GM21619 (cell line): ENCODE measurements around the gene NLGN1.

Source experiments
- ATAC-seq: cut with Tn5 transposase; IDR thresholded peaks from one replicate; pipeline ENCODE4 v1.9.1; 2021; ENCODE audit not compliant: unreplicated experiment

NLGN1 gene

GRCh38 chr3:173893835-173894234, 496.3 kb downstream of the NLGN1 start:
- no peak for ATAC-seq

DNA sequence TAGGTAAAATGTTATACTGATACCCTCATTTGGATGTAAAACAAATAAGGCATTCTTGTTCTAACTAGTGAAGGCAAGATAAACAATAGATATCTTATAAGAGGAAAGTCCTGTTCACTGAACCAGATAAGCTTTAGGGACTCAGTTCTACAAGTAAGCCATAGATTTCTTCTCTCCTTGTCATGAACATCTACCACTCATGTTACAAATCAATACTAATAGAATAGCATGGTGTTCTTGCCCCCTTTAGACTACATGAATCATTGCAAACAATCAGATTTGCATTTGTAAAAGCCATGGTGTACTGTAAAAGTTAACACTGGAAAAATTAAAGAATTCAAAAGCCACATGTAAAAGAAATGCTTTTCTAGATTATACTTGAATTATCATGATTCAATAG, 500.1 kb downstream of the NLGN1 start:
- ATAC-seq = no peak

GRCh38 chr3:173901649-173902048, 504.1 kb downstream of the NLGN1 start:
- no peak for ATAC-seq

- no peak for ATAC-seq
Observed at GRCh38 chr3:173902401-173902800, 504.9 kb downstream of the NLGN1 start.

- no peak for ATAC-seq
Observed at GRCh38 chr3:173902871-173903270, 505.3 kb downstream of the NLGN1 start.

- no peak for ATAC-seq
Observed at GRCh38 chr3:173905381-173905780, 507.8 kb downstream of the NLGN1 start.

DNA sequence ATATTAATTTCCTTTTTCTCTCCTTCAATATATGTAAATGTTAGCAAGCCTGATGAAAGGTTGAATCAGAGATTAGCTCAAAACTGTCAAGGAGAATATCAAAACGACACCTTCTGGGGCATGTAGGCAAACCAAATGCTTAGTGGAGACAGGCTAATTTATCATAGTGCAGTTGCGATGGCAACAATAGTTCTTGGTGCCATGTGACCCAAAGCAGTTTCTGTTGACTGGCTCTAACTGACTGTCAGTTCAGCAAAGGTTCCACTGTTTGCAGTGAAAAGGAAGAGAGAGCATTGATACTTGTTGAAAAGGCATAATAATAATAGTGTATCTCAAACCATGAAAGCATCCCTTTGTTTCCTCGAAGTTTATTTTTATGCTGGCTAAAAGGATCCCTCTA, 513.9 kb downstream of the NLGN1 start:
- no peak for ATAC-seq

- ATAC-seq = no peak
Observed at GRCh38 chr3:173912126-173912525, 514.6 kb downstream of the NLGN1 start.

- ATAC-seq = no peak
Observed at GRCh38 chr3:173913397-173913796, 515.9 kb downstream of the NLGN1 start.

GRCh38 chr3:173913974-173914421, 516.5 kb downstream of the NLGN1 start:
- no peak for ATAC-seq

DNA sequence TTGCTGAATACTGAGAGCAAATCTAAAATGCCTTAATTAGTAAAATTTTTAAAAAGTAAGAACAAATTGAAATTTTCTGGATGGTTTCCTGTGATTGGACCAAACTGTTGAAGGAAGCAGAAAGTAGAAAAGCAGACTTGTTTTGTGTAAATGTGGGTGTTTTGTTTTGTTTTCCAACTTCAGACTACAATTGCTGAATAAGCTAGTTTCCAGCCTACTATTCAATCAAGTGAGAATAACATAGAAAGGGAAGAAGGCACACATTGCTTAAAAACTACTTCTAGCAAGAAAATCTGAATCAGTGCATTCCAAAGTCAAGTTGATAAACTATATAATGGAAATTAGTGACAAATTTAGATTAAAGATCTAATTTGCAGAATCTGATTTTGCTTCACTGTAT, 519.3 kb downstream of the NLGN1 start:
- ATAC-seq = no peak

DNA sequence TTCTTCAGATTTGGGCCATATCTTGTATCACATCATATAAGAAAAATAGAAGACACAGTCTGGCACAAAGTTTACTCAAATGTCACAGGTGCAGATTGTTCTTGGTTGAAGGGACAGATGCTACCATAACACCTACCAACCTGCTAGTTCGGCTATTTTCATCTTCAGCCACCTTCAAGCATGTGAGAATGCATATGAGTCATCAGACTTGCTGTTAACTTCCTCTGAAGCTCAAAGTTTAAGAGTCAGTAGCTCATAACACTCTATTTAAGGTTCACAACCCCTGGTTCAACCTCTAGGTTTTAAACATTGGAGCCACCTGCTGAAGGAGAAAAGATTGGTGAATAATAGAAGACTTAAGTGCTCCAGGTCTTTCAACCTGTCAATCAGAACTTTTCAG, 522.8 kb downstream of the NLGN1 start:
- ATAC-seq = peak; percentile 81

DNA sequence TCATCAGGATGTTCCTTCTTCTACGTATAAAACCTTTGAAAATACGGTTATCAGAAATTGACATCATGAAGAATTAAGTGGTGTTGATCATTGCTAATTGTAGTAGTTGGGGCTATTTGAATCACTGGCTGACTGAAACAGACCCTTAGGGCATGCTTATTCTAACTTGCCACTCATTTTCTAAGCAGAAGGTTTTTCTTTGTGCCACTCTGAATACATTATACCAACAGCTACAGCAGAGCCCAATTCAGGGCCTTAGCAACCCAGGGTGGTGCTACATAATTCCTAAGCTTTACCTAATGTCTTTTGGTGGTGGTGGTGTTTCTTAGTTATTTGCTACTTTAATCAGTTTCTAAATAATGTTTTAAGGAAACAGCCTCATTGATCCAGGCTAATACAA, 524.2 kb downstream of the NLGN1 start:
- no peak for ATAC-seq

DNA sequence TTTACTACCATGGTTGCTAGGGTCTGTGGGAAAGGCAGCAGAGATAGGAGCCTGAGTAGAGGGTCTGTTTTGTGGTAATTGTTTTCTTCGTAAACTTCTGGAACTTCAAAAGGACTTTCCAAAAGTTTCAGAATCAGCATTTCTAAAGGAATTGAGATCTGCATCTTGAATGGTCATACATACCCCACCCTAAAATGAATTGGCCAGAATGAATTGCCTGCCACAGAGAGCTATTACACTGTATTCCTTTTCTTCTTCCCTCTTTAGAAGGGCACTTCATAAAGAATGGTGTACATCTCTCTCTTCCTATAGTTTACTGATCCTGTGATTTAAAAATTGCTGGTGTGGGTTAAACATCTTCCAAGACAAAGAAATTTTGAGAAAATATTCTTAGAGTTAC, 525.7 kb downstream of the NLGN1 start:
- ATAC-seq = no peak

GRCh38 chr3:173930251-173930650, 532.7 kb downstream of the NLGN1 start:
- no peak for ATAC-seq

DNA sequence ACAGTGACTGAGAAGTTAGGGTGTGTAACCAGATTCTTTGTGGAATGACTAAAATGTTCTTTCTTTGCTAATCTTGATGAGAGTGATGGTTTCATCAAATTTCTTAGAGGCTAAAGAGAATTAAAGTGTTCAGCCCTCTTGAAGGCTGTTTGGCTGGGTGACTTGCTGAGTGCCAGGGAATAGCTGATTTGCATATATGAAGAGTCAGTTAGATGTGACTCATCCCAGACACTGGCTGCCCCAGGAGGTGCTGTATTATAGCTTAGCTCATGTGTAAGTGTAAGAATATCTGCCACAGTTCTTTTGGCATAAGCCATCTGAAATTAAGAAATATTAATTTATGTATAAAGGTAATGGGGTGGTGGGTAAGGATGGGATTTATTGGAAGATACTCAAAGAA, 535.1 kb downstream of the NLGN1 start:
- ATAC-seq = no peak

- ATAC-seq = no peak
Observed at GRCh38 chr3:173933113-173933512, 535.6 kb downstream of the NLGN1 start.

- ATAC-seq = no peak
Observed at GRCh38 chr3:173936316-173936715, 538.8 kb downstream of the NLGN1 start.

GRCh38 chr3:173938159-173938558, 540.6 kb downstream of the NLGN1 start:
- ATAC-seq = no peak

GRCh38 chr3:173938616-173939015, 541.1 kb downstream of the NLGN1 start:
- no peak for ATAC-seq

DNA sequence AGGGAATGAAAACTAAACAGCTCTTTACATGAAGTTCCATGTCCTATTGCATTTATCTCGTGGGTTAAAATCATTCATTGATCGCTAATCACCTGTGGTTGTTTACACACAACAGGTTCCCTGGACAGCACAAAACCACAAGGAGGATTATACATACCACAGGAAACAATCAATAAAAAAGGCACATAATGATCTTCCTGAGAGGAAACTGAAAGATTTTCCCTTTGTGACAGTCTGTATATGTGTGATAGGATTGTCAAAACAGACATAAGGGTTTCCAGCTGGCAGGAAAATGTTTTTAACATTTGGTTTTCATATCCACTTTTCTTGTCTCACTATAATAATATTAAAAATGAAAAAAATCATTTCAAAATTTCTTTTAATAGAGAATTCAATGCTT, 541.8 kb downstream of the NLGN1 start:
- ATAC-seq = no peak

- no peak for ATAC-seq
Observed at GRCh38 chr3:173943264-173943663, 545.7 kb downstream of the NLGN1 start.

DNA sequence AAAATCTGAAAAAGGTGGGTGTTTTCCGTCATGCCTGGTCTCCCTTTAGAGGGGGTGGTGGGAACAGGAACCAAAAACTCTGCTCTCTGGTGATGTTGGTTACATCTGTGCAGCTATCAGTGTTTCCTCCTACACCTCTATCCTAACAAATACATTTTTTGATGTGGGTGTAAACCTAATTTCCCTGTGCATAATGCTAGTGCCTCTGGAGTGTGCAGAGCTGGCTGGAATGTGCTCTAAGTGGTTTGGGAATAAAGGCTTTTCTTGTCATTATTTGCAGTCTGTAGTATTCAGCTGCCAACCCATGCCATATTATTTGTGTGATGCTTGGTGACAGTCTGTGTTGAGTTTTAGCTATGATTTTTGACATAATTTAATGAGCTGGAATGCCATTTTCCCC, 547.6 kb downstream of the NLGN1 start:
- no peak for ATAC-seq

- no peak for ATAC-seq
Observed at GRCh38 chr3:173945806-173946205, 548.3 kb downstream of the NLGN1 start.
